Panc1 (cell line): ENCODE results near the gene EVI5.

Source experiments
- CTCF ChIP-seq: fragments of 450-650 bp; IDR thresholded peaks from 2 replicates; pipeline ENCODE4 v1.5.1; 2017; ENCODE audit warnings: mild to moderate bottlenecking
- POLR2AphosphoS5 ChIP-seq: IDR thresholded peaks from 2 replicates; pipeline ENCODE4 v1.6.1; 2012; ENCODE audit warnings: mild to moderate bottlenecking, low read depth, low read length, moderate library complexity
- REST ChIP-seq, 2 experiments: IDR thresholded peaks; 2 replicates each; pipeline ENCODE4 v1.6.1; 2011 to 2012; ENCODE audit warnings: low read depth in 2 of 2, control low read depth in 1 of 2, low read length in 1 of 2, mild to moderate bottlenecking in 1 of 2, moderate library complexity in 1 of 2; ENCODE audit not compliant: insufficient read depth in 1 of 2
- SIN3A ChIP-seq: IDR thresholded peaks from 2 replicates; pipeline ENCODE4 v1.6.1; 2012; ENCODE audit warnings: low read depth, mild to moderate bottlenecking, low read length, moderate library complexity, borderline replicate concordance; ENCODE audit not compliant: insufficient read depth
- TCF7L2 ChIP-seq: IDR thresholded peaks from 2 replicates; pipeline ENCODE4 v1.6.1; 2011; ENCODE audit warnings: mild to moderate bottlenecking, low read depth, low read length, inconsistent platforms

GRCh38 chr1:92502247-92502646 lies 282.7 kb downstream of the EVI5 start:
- TF ChIP-seq CTCF (no peak), POLR2AphosphoS5 (no peak), REST (IDR thresholded peaks at IDR 0.05; ENCODE audit: insufficient read depth in 1 of 2, low read depth in 2 of 2, low read length in 1 of 2) (no peak), SIN3A (no peak), TCF7L2 (no peak)
